Hepatic stellate cell (primary cell): ENCODE data around the gene FOXJ3.
"Not testable (repeated sequence)": the region's sequence is repeated elsewhere in the genome, so short reads cannot be mapped to it uniquely, and the experiment has no call there.

Experiments
- DNase-seq: peaks from one replicate; pipeline ENCODE4 v3.0.0; 2011; ENCODE audit warnings: low spot score

FOXJ3 gene

GRCh38 chr1:42251042-42251441 lies 84.0 kb downstream of the FOXJ3 start:
- no peak for DNase-seq

GRCh38 chr1:42250164-42250563 lies 84.9 kb downstream of the FOXJ3 start:
- no peak for DNase-seq

GRCh38 chr1:42240966-42241755 lies 93.9 kb downstream of the FOXJ3 start:
- DNase-seq, result peak; percentile 11

DNA sequence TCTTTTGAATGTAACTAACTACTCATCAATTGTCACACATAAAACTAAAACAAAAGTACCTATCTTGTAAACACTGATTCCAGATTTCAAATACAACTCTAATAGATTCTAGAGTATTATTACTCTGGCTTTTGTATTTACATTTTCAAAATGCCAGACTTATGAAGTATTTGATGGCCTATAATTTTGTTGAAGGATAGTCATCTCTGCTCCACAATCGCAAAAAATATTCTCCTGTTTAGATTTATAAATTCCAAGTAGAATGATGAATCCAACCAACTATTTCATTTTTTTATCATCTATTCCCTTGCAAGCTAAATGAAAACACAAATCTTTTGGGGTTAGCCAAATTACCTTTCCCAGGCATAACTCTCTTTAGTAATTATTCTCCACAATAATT lies 95.5 kb downstream of the FOXJ3 start:
- DNase-seq, result peak; percentile 14

- DNase-seq, result no peak
These were observed 96.0 kb downstream of the FOXJ3 start for GRCh38 chr1:42239041-42239440.

DNA sequence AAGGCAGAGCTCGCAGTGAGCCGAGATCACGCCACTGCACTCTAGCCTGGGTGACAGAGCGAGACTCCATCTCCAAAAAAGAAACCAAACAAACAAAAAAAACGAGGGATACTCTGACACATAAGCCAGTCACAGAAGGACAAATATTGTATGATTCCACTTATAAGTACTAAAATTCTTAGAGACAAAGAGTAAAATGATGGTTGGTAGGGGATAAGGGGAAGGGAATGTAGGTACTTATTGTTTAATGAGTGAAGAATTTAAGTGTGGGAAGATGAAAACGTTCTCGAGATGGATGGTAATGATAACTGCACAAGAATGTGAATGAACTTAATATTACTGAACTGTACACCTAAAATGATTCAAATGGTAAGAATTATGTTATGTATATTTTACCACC lies 103.8 kb downstream of the FOXJ3 start:
- no peak for DNase-seq

DNA sequence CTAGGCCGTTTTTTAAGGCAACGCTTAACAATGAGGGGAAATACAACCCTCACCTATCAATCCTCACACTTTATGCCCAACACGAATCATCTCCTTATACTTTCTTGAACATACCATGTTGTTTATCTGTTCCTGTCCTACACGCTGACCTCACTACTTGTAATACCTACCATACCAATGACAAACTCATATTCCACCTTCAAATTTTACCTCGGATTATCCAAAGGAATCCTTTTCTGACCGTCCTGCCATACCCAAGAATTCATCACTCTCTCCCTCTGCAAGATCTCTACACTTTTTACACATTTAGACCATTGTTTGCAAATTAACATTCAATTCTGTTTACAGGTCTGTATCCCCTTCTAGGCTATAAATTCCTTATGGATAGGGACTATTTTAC lies 106.1 kb downstream of the FOXJ3 start:
- no peak for DNase-seq

DNA sequence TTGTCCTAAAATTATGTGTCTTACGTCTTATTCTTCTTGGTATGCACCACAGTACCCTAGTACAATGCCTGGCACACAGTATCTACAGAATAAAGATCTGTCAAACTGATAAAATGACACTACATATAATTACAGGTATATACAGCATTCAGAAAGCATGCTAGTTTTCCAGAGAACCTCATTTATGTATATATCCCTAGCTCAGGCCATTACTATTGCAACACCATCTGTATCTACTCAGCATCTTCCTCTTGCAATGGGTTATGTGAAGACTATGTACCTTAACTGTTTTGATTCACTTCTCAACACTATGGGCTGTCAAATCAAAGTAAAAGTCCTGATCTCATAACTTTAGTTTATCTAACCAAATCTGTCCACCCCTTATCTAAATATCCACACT lies 112.0 kb downstream of the FOXJ3 start:
- DNase-seq, result no peak

- DNase-seq, result peak; percentile 24
These were observed 113.0 kb downstream of the FOXJ3 start for GRCh38 chr1:42221952-42222606.

- no peak for DNase-seq
These were observed 113.6 kb downstream of the FOXJ3 start for GRCh38 chr1:42221456-42221855.

DNA sequence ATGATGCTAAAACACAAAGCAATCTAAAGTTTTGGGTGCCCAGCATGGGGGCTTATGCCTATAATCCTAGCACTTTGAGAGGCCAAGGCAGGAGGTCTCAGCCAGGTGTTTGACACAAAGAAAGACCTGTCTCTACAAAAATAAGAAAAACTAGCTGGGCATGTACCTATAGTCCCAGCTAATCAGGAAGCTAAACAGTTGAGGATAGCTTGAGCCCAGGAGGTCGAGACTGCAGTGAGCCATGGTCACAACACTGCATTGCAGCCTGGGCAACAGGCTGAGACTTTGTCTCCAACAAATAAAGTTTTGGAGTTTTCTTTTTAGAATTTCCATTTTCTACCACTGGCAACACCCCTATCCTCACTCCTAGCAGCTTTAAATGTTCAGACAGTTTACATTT lies 115.4 kb downstream of the FOXJ3 start:
- no peak for DNase-seq

DNA sequence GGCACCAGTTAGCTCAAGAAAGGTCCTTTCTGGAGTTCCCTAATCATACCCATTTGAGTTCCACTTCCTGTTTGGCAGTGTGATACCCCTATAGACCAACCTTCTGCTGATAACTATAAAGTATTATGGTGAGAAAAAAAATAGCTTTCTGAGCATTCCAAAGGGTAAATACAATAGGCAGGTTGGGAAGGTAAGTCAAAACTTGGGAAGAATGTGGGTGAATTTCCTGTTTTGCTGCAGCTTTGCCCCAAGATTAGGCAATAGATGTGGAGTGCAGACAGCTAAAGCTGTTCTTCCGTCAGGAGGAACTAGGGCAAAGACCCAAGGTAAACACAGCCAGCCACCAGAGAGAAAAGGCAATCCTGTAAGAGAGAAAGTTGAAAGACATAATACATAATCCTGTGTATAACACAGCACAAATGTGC lies 120.6 kb downstream of the FOXJ3 start:
- peak; percentile 25 for DNase-seq

DNA sequence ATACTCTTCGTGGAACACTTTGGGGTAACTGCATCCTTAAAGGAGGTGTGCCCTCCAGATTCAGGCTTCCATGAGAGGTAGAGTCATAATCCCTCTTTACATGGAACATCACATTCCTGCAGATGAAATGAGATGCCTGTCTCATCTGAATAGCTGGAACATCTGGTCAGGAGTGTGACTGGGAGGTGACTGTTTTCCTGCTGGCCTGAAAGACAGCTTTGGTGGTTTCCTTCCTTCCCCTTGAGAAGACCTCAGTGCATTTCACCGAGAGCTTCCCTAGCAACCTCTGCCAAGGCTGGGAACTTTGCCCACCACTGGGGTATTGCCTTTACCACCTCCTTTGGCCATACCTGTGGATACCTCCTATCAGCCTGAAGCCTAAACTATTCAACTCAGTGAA lies 123.8 kb downstream of the FOXJ3 start:
- DNase-seq, result no peak

- no peak for DNase-seq
These were observed 124.5 kb downstream of the FOXJ3 start for GRCh38 chr1:42210421-42211133.

GRCh38 chr1:42209526-42210251 lies 125.3 kb downstream of the FOXJ3 start:
- DNase-seq, result no peak

GRCh38 chr1:42206930-42207329 lies 128.1 kb downstream of the FOXJ3 start:
- not testable (repeated sequence) for DNase-seq

DNA sequence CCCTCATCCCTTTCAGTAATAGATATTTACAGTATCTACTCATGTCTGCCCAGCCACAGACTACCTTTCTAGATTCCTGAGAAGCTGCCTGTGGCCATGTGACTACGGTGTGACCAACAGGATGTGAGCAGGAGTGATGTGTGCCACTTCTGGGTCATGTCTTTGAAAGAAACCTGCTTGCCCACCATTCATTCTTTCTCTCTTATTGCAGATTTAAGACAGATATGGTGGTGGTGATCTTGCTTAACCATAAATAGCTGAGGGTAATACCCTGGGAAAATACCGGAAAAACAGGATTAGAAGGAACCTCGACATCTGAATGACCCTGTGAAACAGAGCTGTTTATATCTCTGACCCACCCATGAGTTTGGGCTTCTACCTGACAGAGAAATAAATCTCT lies 128.9 kb downstream of the FOXJ3 start:
- no peak for DNase-seq

DNA sequence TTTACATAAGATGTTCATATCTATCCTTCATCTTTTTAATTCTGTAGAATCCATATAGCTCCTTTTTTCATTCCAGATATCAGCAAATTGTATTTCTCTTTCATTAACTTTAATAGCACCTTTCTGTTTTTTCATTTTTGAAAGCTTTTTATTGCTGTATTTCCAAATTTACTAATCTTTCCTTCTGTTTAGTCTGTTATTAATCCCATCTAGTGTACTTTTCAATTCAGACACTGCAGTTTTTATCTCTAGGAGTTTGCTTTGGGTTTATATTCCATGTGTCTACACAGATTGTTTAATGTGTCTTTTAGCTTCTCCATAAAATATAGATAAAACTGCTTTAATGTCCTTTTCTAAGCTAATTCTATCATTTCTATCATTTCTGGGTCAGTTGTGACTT lies 133.0 kb downstream of the FOXJ3 start:
- DNase-seq, result no peak

DNA sequence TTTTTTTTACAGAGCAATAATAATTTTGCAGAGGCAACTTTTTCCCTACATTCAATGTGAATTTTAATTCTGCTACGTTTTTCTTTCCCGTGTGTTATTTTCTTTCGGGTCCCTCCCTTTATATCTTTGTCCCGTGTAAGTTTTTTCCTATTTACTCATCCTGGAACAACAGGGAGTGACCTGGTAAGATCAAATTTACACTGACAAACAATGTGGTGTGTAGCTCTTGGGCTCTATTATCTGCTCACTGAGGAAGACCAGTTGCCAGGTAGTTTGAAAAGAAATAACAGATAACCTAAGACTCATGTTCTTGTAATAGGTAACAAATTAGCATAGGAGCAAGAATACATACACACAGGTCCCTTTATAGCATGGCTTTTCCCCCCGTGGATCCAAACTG lies 136.8 kb downstream of the FOXJ3 start:
- no peak for DNase-seq

- no peak for DNase-seq
These were observed 139.2 kb downstream of the FOXJ3 start for GRCh38 chr1:42195841-42196240.

GRCh38 chr1:42192106-42192505 lies 142.9 kb downstream of the FOXJ3 start:
- DNase-seq, result no peak

DNA sequence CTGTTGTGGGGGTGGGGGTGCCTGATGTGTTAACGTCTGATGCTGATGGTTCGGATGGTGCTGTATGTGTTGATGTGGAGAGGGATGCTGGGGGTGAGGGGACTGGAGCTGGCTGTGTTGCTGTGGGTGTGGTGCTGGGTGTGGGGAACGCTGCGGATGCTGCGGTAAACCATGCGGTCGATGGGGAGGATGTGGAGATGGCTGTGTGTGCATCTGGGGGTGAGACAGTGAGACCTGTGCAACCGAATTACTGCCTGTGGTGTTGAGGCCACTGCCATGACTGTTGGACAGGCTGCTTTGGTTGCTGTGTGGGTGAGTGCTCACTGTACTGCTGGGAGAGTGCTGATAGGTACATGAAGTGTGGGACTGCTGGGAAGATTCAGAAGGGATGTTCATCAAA lies 143.7 kb downstream of the FOXJ3 start:
- no peak for DNase-seq
